Fibroblast of mammary gland (primary cell): ENCODE results near the gene GXYLT1.
A peak's percentile ranks its signal among the peaks of the same experiment; 100 is the strongest.
"Not testable (repeated sequence)": the region's sequence is repeated elsewhere in the genome, so short reads cannot be mapped to it uniquely, and the experiment has no call there.

Source experiments
- DNase-seq: peaks from one replicate; pipeline ENCODE4 v3.0.0-alpha.2; 2010; ENCODE audit warnings: low read depth
- H3K4me3 ChIP-seq: 2 replicates; pipeline ENCODE4 v1.5.1; 2011; ENCODE audit warnings: low read depth, mild to moderate bottlenecking, low read length, moderate library complexity; ENCODE audit not compliant: control insufficient read depth
- TF ChIP-seq, protein P1 (sequence below): conservative IDR thresholded peaks from 2 replicates; pipeline ENCODE4 v1.5.1; 2011; ENCODE audit warnings: low read depth, low read length, inconsistent platforms; ENCODE audit not compliant: control insufficient read depth, insufficient read depth

Gene GXYLT1, protein sequence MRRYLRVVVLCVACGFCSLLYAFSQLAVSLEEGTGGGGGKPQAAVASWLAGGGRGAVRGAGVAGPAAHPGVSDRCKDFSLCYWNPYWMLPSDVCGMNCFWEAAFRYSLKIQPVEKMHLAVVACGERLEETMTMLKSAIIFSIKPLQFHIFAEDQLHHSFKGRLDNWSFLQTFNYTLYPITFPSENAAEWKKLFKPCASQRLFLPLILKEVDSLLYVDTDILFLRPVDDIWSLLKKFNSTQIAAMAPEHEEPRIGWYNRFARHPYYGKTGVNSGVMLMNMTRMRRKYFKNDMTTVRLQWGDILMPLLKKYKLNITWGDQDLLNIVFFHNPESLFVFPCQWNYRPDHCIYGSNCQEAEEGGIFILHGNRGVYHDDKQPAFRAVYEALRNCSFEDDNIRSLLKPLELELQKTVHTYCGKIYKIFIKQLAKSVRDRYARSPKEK

DNA sequence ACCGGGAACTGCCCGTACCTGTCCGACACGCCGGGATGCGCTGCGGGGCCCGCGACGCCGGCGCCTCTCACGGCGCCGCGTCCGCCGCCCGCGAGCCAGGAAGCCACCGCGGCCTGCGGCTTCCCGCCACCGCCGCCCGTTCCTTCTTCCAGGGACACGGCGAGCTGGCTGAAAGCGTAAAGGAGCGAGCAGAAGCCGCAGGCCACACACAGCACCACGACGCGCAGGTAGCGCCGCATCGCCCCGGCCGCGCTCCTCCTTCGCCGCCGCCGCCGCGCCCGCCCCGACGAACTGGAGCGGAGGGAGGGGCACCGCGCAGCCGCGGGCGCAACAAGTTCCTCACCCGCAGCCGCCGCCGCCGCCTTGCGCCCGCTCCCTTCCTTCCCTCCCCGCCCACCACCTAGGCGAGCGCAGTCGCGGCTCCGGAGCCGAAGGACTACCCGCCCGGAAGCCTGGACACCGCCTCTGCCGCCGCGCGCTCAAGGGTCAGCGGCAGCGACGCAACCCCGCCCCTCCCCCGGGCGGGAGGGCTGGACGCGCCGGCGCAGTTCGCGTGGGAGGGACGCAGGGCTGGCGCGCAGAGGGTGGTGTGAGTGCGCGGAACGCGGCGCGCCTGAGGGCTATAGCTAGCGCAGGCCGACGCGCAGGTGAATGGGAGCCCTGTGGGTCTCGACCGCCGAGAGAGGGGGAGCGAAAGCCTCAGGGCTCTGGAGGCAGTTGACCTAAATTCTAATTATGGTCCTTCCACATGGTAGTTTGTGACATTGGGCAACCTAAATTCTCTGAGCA is at the start of gene GXYLT1:
Gene GXYLT1 (minus strand): TSS at position 467 of the 789 bp plus-strand sequence. CDS start 228 bp downstream, at position 239.
- TF ChIP-seq, protein P1, sequence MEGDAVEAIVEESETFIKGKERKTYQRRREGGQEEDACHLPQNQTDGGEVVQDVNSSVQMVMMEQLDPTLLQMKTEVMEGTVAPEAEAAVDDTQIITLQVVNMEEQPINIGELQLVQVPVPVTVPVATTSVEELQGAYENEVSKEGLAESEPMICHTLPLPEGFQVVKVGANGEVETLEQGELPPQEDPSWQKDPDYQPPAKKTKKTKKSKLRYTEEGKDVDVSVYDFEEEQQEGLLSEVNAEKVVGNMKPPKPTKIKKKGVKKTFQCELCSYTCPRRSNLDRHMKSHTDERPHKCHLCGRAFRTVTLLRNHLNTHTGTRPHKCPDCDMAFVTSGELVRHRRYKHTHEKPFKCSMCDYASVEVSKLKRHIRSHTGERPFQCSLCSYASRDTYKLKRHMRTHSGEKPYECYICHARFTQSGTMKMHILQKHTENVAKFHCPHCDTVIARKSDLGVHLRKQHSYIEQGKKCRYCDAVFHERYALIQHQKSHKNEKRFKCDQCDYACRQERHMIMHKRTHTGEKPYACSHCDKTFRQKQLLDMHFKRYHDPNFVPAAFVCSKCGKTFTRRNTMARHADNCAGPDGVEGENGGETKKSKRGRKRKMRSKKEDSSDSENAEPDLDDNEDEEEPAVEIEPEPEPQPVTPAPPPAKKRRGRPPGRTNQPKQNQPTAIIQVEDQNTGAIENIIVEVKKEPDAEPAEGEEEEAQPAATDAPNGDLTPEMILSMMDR = no peak
- DNase-seq = peak; percentile 88
- H3K4me3 ChIP-seq = peak within 1 kb of the TSS; percentile 64

DNA sequence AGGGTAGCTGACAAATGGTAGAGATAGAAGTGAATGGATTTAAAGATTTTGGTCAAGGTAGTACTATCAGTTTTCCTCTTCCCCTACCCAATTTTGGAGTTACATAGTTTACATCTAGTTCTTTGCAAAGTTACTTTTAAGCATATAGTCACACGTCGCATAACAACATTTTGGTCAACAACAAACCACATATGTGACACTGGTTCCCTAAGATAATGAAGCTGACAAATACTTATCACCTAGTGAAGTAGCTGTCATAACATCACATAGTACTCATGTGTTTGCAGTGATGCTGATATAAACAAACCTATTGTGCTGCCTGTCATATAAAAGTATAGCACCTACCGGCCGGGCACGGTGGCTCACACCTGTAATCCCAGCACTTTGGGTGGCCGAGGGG is 48.0 kb upstream of the GXYLT1 start:
- TF ChIP-seq, protein P1 = no peak
- DNase-seq = no peak
- H3K4me3 ChIP-seq = no peak overlapping the region

GRCh38 chr12:42192258-42192657 is 47.6 kb upstream of the GXYLT1 start:
- TF ChIP-seq, protein P1 = no peak
- no peak overlapping the region for H3K4me3 ChIP-seq
- no peak for DNase-seq

- TF ChIP-seq, protein P1 = no peak
- no peak for DNase-seq
- no peak overlapping the region for H3K4me3 ChIP-seq
Observed at GRCh38 chr12:42190376-42190775, 45.7 kb upstream of the GXYLT1 start.

- not testable (repeated sequence) for H3K4me3 ChIP-seq, DNase-seq
Observed at GRCh38 chr12:42188275-42188674, 43.6 kb upstream of the GXYLT1 start.

DNA sequence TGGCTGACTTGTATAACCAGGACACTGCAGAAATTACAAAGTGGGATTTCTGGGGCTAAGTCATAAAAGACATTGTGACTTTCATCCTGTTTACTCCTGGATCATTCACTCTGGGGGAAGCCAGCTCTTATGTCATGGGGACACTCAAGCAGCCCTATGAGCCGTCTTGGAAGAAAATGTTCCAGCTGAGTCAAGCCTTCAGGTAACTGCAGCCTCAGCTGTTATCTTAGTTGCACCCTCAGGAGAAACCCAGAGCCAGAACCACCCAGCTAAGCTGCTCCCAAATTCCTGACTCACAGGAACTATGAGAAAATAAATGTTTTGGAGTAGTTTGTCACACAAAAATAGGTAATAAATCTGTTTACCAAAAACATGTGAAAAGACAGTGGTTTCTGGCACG is 43.1 kb upstream of the GXYLT1 start:
- no peak overlapping the region for H3K4me3 ChIP-seq
- TF ChIP-seq, protein P1 = no peak
- peak; percentile 12 for DNase-seq

GRCh38 chr12:42186793-42187192 is 42.1 kb upstream of the GXYLT1 start:
- DNase-seq = no peak
- TF ChIP-seq, protein P1 = no peak

More at GRCh38 chr12:42186793-42187192, 42.1 kb upstream of the GXYLT1 start:
- H3K4me3 ChIP-seq = no peak overlapping the region
